Measurements from ENCODE around the gene LSM3.

DNA sequence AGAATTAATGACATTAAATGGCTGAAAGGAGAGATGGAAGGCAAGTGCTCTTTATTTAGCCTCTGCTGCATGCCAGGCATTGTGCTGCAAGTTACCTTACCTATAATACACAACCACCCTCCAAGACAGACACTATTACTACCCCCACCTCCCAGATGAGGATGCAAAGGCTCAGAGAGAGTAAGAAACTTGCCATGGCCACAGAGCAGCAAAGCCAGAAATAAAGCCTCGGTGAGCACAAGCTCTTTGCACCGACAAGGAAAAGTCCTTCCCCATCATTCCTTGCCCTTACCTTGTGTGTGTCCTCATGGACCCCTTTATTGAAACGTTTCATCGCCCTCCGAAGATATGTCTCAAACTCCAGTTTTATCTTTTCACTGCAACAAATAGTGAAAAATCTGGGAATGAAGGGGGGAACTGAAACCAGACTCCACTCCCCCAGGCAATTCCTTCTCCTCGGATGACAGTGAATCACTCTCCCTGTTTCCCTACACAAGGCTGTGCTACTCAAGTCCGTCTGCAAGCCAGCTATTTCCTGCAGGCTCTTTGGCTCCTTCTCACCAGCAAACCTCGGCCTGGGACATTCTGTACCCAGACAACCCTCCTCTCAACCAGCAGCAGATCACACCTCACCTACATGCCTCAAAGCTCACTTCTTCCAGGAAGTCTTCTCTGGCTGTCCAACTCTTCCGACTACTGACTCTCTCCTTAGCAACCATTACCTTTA lies 11.6 kb upstream of the LSM3 start:
- TF ChIP-seq, protein P1, sequence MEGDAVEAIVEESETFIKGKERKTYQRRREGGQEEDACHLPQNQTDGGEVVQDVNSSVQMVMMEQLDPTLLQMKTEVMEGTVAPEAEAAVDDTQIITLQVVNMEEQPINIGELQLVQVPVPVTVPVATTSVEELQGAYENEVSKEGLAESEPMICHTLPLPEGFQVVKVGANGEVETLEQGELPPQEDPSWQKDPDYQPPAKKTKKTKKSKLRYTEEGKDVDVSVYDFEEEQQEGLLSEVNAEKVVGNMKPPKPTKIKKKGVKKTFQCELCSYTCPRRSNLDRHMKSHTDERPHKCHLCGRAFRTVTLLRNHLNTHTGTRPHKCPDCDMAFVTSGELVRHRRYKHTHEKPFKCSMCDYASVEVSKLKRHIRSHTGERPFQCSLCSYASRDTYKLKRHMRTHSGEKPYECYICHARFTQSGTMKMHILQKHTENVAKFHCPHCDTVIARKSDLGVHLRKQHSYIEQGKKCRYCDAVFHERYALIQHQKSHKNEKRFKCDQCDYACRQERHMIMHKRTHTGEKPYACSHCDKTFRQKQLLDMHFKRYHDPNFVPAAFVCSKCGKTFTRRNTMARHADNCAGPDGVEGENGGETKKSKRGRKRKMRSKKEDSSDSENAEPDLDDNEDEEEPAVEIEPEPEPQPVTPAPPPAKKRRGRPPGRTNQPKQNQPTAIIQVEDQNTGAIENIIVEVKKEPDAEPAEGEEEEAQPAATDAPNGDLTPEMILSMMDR (IDR thresholded peaks at IDR 0.05; ENCODE audit: insufficient read depth, low read length), result no peak
- TF ChIP-seq POLR2AphosphoS5 (IDR thresholded peaks at IDR 0.05; ENCODE audit: low read depth), result no peak
- TF ChIP-seq, protein P2, sequence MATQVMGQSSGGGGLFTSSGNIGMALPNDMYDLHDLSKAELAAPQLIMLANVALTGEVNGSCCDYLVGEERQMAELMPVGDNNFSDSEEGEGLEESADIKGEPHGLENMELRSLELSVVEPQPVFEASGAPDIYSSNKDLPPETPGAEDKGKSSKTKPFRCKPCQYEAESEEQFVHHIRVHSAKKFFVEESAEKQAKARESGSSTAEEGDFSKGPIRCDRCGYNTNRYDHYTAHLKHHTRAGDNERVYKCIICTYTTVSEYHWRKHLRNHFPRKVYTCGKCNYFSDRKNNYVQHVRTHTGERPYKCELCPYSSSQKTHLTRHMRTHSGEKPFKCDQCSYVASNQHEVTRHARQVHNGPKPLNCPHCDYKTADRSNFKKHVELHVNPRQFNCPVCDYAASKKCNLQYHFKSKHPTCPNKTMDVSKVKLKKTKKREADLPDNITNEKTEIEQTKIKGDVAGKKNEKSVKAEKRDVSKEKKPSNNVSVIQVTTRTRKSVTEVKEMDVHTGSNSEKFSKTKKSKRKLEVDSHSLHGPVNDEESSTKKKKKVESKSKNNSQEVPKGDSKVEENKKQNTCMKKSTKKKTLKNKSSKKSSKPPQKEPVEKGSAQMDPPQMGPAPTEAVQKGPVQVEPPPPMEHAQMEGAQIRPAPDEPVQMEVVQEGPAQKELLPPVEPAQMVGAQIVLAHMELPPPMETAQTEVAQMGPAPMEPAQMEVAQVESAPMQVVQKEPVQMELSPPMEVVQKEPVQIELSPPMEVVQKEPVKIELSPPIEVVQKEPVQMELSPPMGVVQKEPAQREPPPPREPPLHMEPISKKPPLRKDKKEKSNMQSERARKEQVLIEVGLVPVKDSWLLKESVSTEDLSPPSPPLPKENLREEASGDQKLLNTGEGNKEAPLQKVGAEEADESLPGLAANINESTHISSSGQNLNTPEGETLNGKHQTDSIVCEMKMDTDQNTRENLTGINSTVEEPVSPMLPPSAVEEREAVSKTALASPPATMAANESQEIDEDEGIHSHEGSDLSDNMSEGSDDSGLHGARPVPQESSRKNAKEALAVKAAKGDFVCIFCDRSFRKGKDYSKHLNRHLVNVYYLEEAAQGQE (IDR thresholded peaks at IDR 0.05; ENCODE audit: insufficient replicate concordance, low read depth), result no peak
